GM19324 (cell line): ENCODE results near the gene FRMD4A.

ENCODE experiments used
- ATAC-seq: cut with Tn5 transposase; IDR thresholded peaks from one replicate; pipeline ENCODE4 v1.9.1; 2021; ENCODE audit warnings: mild to moderate bottlenecking, moderate library complexity; ENCODE audit not compliant: unreplicated experiment, low FRiP score

The FRMD4A gene

GRCh38 chr10:13703101-13703818 is 627.5 kb downstream of the FRMD4A start:
- ATAC-seq, result no peak

GRCh38 chr10:13701157-13701919 is 629.4 kb downstream of the FRMD4A start:
- ATAC-seq, result no peak

- ATAC-seq, result no peak
Observed at GRCh38 chr10:13700473-13701144, 630.1 kb downstream of the FRMD4A start.

- ATAC-seq, result no peak
Observed at GRCh38 chr10:13699216-13699615, 631.5 kb downstream of the FRMD4A start.

- ATAC-seq, result no peak
Observed at GRCh38 chr10:13698217-13698616, 632.5 kb downstream of the FRMD4A start.

GRCh38 chr10:13696071-13696470 is 634.7 kb downstream of the FRMD4A start:
- ATAC-seq, result no peak

GRCh38 chr10:13695588-13695987 is 635.1 kb downstream of the FRMD4A start:
- no peak for ATAC-seq

- no peak for ATAC-seq
Observed at GRCh38 chr10:13693783-13694700, 636.7 kb downstream of the FRMD4A start.

GRCh38 chr10:13690281-13690825 is 640.4 kb downstream of the FRMD4A start:
- peak; percentile 53 for ATAC-seq

- ATAC-seq, result no peak
Observed at GRCh38 chr10:13686331-13686752, 644.4 kb downstream of the FRMD4A start.

GRCh38 chr10:13685885-13686284 is 644.8 kb downstream of the FRMD4A start:
- no peak for ATAC-seq

GRCh38 chr10:13684806-13685482 is 645.8 kb downstream of the FRMD4A start:
- no peak for ATAC-seq

- ATAC-seq, result no peak
Observed at GRCh38 chr10:13684252-13684791, 646.4 kb downstream of the FRMD4A start.

GRCh38 chr10:13683017-13683416 is 647.7 kb downstream of the FRMD4A start:
- ATAC-seq, result no peak

- ATAC-seq, result no peak
Observed at GRCh38 chr10:13681960-13682359, 648.8 kb downstream of the FRMD4A start.

GRCh38 chr10:13681528-13681927 is 649.2 kb downstream of the FRMD4A start:
- ATAC-seq, result no peak

- ATAC-seq, result no peak
Observed at GRCh38 chr10:13681095-13681494, 649.6 kb downstream of the FRMD4A start.

- ATAC-seq, result no peak
Observed at GRCh38 chr10:13678101-13678843, 652.5 kb downstream of the FRMD4A start.
